Cardiac ventricle fibroblast (primary cell): Measurements from ENCODE around the gene MRPS31. TPM values are rescaled to one million over a fixed set of nuclear protein-coding genes. Genes with fewer than 3 reads are reported as not detected.

ENCODE experiments used
- total RNA-seq: library from RNA; depleted of rRNA; stranded (reverse); fragments of >200 nt; gene quantifications from 2 replicates; pipeline ENCODE4 v1.2.3, GENCODE V29; 2015

MRPS31 gene
- total RNA-seq, result 11.5 and 16.2 TPM in 2 replicates

DNA sequence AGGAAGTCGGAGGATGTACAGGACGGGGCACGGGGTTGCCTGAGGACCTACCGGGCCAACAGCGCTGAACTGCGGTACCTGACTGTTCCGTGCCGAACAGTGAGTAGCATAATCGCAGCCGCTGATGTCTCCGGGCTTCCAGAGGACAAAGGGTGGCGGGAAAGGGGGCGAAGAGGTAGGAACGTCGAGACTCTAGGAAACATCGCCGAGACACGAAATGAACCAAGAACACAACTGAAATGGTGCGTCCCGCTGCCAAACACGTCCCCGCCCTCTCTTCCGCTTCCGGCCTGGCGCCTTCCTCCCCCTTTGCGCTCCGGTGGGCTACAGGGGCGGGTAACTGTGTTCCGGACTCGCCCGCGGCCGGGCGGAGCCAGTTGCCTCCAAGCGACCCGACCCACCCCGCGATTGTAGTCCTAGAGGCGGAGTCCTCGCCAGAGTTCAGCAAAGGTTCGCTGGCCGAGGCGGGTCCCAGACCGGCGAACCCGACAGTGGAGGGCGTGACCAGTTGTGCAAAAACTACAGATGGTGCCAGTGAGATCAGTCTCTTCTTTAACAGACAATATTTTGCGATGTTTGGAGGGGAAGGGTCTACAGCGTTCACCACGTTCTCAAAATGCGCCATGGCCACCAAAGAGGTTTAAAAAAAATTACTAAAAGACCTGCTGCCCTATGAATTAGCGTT lies at the start of gene MRPS31:
TSS of gene MRPS31 (minus strand) at position 257 of the 685 bp plus-strand sequence. CDS start at position 203, 54 bp downstream.

DNA sequence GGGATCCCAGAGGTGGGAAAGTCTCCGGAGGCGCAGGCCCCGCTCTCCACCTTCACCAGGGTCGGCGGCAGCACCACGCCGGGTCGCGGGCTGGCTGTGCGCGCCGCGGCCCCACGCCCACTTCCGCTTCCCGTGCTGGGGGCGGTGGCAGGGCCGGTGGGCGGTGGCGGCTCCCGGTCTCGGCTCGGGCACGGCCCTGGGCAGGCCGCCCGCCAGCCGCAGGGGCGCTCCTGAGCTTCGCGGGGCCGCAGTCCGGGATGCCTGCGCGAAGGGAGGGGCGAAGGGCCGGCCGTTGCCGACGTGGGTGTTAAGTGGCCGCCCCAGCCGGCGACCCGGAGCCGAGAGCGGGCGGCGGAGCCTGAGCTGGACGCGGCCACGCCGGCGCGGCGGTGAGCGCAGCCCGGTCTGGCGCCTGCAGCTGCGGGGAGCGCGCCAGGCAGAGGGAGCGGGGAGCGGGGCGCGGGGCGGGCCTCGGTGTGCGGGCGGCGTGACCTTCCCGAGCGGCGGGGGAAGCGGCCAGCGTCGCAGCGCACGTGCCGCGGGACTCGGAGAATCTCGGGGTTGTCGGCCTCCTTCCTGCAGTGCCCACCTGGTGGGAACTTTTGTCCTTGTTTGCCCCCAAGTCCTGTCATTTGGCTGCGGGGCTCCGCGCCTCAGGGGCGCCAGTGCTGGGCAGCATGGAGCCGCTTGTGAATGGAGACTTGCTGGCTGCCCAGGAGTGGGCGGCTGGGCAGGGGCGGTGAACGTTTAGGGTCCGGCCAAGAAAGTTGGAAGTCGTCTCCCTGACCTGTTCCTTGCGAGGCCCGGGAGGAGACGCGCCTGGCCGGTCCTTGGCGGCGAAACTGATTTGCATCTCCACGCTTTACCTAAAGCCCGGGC lies 18.5 kb upstream of the MRPS31 start, which contains the start of gene SLC25A15:
TSS of gene SLC25A15 (plus strand) at position 337 of the 879 bp plus-strand sequence. CDS start 3,616 bp downstream, outside the sequence.

Other genes with a start within 250 kb of the MRPS31 start
- gene FOXO1, start 104.5 kb downstream of the MRPS31 start, total RNA-seq, result 33.1 and 35.3 TPM in 2 replicates
- 8.4 and 11.3 TPM in 2 replicates for gene SLC25A15, start 18.4 kb upstream of the MRPS31 start, total RNA-seq
- gene ELF1, start 248.1 kb upstream of the MRPS31 start, total RNA-seq, result 34.8 and 40.2 TPM in 2 replicates